ENCODE measurements around the gene USP3. TPM values are rescaled to one million over a fixed set of nuclear protein-coding genes. Genes with fewer than 3 reads are reported as not detected.

Gene USP3
- total RNA-seq, 1 donor from 2014 or later, result 39.5 TPM

DNA sequence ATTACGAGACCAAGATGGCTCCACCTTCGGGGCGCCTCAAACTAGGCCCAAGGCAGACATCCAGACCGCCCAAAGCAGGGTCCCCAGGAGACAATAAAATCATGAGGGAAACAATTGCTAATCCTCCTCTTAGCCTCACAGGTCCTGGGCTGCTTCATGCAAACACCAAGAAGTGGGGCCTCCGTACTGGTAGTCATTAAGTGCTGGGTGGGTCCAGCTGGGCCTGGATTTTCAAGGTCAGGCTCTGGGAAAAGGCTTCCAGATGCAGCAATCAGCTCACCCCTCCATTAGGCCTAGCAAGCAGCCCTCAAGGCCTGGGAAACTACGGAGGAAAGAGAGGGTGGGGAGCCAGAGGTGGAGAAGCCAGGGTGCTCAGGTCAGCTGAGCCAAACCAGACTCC lies 93.4 kb downstream of the USP3 start:
- Histone ChIP-seq H3K4me3 (peak overlapping the region; percentile 80 to 89), H3K4me1 (peaks cover 70% of the 10 kb centered on the region)
- intact Hi-C loops (cut with DNase I), result loop anchor here (10.0 kb wide), 1 partner anchor 93 kb away; the partner anchor contains the start of gene USP3

DNA sequence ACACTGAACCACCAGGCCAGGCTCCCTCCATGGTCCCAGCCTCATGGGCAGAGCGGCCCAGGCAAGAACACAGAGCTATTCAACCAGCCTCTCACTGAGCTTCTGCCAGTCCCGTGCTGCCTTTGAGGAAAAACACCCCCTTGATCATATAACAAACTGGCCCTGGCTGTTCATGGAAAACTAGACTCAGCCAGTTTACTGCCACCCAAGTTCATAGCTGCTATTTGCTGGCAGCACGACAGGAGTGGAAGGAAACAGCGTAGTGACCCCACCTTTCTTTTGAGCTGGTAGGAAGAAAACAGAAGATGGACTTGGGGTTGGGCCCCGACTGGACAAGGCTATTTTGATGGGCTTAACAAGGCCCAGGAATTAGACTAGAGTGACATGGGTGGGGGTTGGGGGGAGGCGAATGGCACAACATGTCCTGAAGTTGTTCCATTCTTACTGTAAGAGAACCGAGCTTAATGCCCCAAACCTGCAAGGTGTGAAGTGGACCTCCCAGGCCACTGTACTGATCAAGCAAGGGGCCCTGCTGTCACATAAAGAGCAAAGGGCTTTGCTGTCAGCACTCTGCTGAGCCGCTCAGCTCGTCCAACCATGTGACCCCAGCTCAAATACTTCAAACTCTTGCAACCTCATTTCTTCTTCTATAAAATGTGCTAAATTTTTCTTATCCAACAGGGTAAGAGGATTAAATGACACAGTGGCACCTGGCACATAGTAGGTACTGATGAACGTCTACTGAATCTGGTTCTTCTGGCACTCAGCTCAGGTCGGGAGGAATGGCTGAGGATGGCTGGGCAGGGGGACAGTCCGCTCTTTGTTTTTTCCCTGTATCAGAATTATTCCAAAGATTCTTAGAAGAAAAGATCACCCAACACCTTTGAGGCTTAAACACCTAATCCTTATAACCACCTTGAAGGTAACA lies 94.3 kb downstream of the USP3 start:
- no peak for DNase-seq (ENCODE audit: extremely low spot score in 2 of 2)
- TF ChIP-seq POLR2AphosphoS5 (IDR thresholded peaks at IDR 0.05; ENCODE audit: insufficient read depth in 1 of 2, low read depth in 1 of 2) (peak in 1 of 2 donors; percentile 33), POLR2A (IDR thresholded peaks at IDR 0.05) (no peak)
- Histone ChIP-seq H3K4me1 (peaks cover 70% of the 10 kb centered on the region), H3K36me3 (no peaks in the 10 kb centered on the region), H3K27me3 (no peaks in the 10 kb centered on the region), H3K9me3 (no peaks in the 10 kb centered on the region), H3K4me3 (peak overlapping the region; percentile 80 to 89), H3K27ac (peak overlapping the region; percentile 81)
- intact Hi-C loops (cut with DNase I), result loop anchor here (10.0 kb wide), 1 partner anchor 94 kb away; the partner anchor contains the start of gene USP3

More for the DNA sequence above, 93.4 kb downstream of the USP3 start:
- TF ChIP-seq POLR2A (IDR thresholded peaks at IDR 0.05) (no peak), POLR2AphosphoS5 (IDR thresholded peaks at IDR 0.05; ENCODE audit: insufficient read depth in 1 of 2, low read depth in 1 of 2) (no peak)
- TF ChIP-seq, protein P1, sequence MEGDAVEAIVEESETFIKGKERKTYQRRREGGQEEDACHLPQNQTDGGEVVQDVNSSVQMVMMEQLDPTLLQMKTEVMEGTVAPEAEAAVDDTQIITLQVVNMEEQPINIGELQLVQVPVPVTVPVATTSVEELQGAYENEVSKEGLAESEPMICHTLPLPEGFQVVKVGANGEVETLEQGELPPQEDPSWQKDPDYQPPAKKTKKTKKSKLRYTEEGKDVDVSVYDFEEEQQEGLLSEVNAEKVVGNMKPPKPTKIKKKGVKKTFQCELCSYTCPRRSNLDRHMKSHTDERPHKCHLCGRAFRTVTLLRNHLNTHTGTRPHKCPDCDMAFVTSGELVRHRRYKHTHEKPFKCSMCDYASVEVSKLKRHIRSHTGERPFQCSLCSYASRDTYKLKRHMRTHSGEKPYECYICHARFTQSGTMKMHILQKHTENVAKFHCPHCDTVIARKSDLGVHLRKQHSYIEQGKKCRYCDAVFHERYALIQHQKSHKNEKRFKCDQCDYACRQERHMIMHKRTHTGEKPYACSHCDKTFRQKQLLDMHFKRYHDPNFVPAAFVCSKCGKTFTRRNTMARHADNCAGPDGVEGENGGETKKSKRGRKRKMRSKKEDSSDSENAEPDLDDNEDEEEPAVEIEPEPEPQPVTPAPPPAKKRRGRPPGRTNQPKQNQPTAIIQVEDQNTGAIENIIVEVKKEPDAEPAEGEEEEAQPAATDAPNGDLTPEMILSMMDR (IDR thresholded peaks at IDR 0.05), result no peak
- DNase-seq (ENCODE audit: extremely low spot score in 2 of 2), result no peak
- no peaks in the 10 kb centered on the region for H3K36me3 ChIP-seq
- no peaks in the 10 kb centered on the region for H3K27me3 ChIP-seq
- no peaks in the 10 kb centered on the region for H3K9me3 ChIP-seq
- peak overlapping the region; percentile 81 for H3K27ac ChIP-seq

DNA sequence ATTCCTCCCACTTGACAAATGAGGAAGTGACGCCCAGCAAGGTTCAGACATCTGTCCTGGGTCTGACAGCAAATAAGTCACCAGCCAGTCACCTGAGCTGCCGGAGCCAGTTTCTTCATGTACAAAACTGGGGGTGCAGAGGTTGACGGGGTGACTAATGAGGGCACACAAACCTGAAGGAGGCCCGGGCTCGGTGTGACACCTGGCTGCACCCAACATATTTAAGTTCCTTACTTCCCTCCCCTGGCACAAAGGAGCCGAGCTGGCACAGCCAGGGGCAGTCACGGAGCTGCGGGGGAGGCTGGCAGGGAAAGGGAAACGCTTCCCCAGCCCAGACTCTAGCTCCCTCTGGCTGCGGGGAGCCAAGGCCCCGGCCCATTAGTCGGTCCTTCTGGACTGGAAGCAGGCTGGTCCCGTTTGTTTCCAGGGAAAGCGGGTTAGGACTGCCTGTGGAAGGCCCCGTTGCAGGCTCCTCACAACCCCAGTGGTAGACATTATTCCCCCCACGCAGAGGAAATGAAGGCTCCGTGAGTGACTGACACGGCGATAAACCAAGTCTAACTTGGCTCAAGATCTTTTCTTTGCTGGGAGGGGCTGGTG lies 95.1 kb downstream of the USP3 start:
- no peaks in the 10 kb centered on the region for H3K9me3 ChIP-seq
- DNase-seq (ENCODE audit: extremely low spot score in 2 of 2), result no peak
- H3K4me1 ChIP-seq, result peaks cover 70% of the 10 kb centered on the region
- no peaks in the 10 kb centered on the region for H3K27me3 ChIP-seq
- peak overlapping the region; percentile 81 for H3K27ac ChIP-seq
- intact Hi-C loops (cut with DNase I), result loop anchor here (10.0 kb wide), 1 partner anchor 95 kb away; the partner anchor contains the start of gene USP3
- no peaks in the 10 kb centered on the region for H3K36me3 ChIP-seq
- H3K4me3 ChIP-seq, result peak overlapping the region; percentile 80 to 89
- TF ChIP-seq, protein P1 (IDR thresholded peaks at IDR 0.05), result peak; percentile 19 to 69 (median 27)
- TF ChIP-seq POLR2AphosphoS5 (IDR thresholded peaks at IDR 0.05; ENCODE audit: insufficient read depth in 1 of 2, low read depth in 1 of 2) (peak in 1 of 2 donors; percentile 15), POLR2A (IDR thresholded peaks at IDR 0.05) (no peak)

DNA sequence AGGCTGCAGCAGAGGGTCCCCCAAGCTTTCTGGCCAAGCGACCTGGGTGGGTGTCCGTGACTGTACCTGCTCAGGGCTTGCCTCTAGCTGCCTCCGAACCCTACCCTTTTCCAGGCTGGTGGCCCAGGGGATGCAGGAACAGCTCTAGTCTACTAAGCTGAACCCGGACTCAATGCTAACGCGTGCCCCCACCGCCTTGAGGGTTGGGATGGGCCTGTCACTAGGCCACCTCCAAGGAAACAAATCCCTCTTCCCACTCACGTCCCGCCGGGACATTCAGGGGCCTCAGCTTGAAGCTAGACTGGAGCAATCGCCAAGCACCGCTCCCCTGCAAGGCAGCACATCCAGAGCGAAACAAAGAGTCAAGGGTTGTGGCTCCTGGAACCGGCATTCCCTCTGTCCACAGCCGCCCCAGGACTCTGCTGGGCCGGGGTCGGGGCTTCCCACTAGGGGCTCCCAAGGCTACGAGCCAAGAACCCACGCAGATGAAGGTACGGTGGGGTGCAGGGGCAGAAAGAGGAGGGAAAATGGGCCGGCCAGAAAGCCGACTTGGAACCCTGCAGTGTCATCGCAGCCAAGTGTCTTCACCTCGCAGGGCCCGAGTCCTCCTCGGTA lies 95.7 kb downstream of the USP3 start:
- Histone ChIP-seq H3K9me3 (no peaks in the 10 kb centered on the region), H3K27me3 (no peaks in the 10 kb centered on the region), H3K27ac (peak overlapping the region; percentile 81), H3K4me3 (peak overlapping the region; percentile 80 to 89), H3K36me3 (no peaks in the 10 kb centered on the region), H3K4me1 (peaks cover 65% of the 10 kb centered on the region)
- no peak for DNase-seq (ENCODE audit: extremely low spot score in 2 of 2)
- TF ChIP-seq, protein P1 (IDR thresholded peaks at IDR 0.05), result peak in 1 of 3 experiments; percentile 7
- TF ChIP-seq POLR2AphosphoS5 (IDR thresholded peaks at IDR 0.05; ENCODE audit: insufficient read depth in 1 of 2, low read depth in 1 of 2), result no peak
- intact Hi-C loops (cut with DNase I), result loop anchor here (10.0 kb wide), 1 partner anchor 115 kb away; no protein-coding TSS in a partner anchor

DNA sequence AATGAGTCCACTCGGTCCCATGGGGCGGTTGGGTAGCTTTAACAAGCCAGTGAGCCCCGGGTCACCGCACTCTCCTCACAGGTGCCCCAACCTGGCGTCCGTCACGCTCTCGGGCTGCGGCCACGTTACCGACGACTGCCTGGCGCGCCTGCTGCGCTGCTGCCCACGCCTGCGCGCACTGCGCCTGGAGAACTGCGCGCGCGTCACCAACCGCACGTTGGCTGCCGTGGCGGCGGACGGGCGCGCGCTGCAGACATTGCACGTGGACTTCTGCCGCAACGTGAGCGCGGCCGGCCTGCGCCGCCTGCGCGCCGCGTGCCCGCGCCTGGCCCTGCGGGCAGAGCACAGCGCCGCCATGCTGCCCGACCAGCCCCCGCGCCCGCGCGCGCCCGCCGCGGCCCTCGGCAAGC lies 96.2 kb downstream of the USP3 start:
- DNase-seq (ENCODE audit: extremely low spot score in 2 of 2), result no peak
- TF ChIP-seq, protein P1 (IDR thresholded peaks at IDR 0.05), result peak in 1 of 3 experiments; percentile 27
- TF ChIP-seq POLR2AphosphoS5 (IDR thresholded peaks at IDR 0.05; ENCODE audit: insufficient read depth in 1 of 2, low read depth in 1 of 2) (peak in 1 of 2 donors; percentile 80), POLR2A (IDR thresholded peaks at IDR 0.05) (peak in 1 of 2 donors; percentile 39)
- peak overlapping the region; percentile 80 to 89 for H3K4me3 ChIP-seq
- intact Hi-C loops (cut with DNase I), result loop anchor here (10.0 kb wide), 1 partner anchor 116 kb away; no protein-coding TSS in a partner anchor
- peaks cover 64% of the 10 kb centered on the region for H3K4me1 ChIP-seq
- H3K9me3 ChIP-seq, result no peaks in the 10 kb centered on the region
- H3K27me3 ChIP-seq, result no peaks in the 10 kb centered on the region
- no peaks in the 10 kb centered on the region for H3K36me3 ChIP-seq
- H3K27ac ChIP-seq, result peak overlapping the region; percentile 81
